HG03521 (cell line): ENCODE data around the gene RHNO1.

Experiments
- ATAC-seq: cut with Tn5 transposase; IDR thresholded peaks from one replicate; pipeline ENCODE4 v1.9.1; 2021; ENCODE audit warnings: mild to moderate bottlenecking, moderate library complexity; ENCODE audit not compliant: unreplicated experiment

The RHNO1 gene

GRCh38 chr12:2900642-2901041 lies 23.6 kb downstream of the RHNO1 start:
- no peak for ATAC-seq

GRCh38 chr12:2902272-2902880 lies 25.4 kb downstream of the RHNO1 start:
- ATAC-seq = no peak

- ATAC-seq = no peak
These were observed 27.2 kb downstream of the RHNO1 start for GRCh38 chr12:2904260-2904659.

GRCh38 chr12:2912216-2912575 lies 35.2 kb downstream of the RHNO1 start:
- no peak for ATAC-seq

- no peak for ATAC-seq
These were observed 42.2 kb downstream of the RHNO1 start for GRCh38 chr12:2919249-2919648.

- no peak for ATAC-seq
These were observed 45.3 kb downstream of the RHNO1 start for GRCh38 chr12:2922329-2922728.

- no peak for ATAC-seq
These were observed 46.0 kb downstream of the RHNO1 start for GRCh38 chr12:2923057-2923456.

- ATAC-seq = no peak
These were observed 47.0 kb downstream of the RHNO1 start for GRCh38 chr12:2924019-2924418.

GRCh38 chr12:2925322-2925995 lies 48.4 kb downstream of the RHNO1 start:
- ATAC-seq = no peak

GRCh38 chr12:2930865-2931264 lies 53.8 kb downstream of the RHNO1 start:
- ATAC-seq = no peak

GRCh38 chr12:2933586-2933985 lies 56.6 kb downstream of the RHNO1 start:
- ATAC-seq = no peak

GRCh38 chr12:2934371-2934770 lies 57.3 kb downstream of the RHNO1 start:
- no peak for ATAC-seq

GRCh38 chr12:2936301-2936700 lies 59.3 kb downstream of the RHNO1 start:
- ATAC-seq = no peak

GRCh38 chr12:2937500-2937899 lies 60.5 kb downstream of the RHNO1 start:
- no peak for ATAC-seq
